ENCODE results near the gene CMYA5. TPM values are rescaled to one million over a fixed set of nuclear protein-coding genes. Genes with fewer than 3 reads are reported as not detected.

Gene CMYA5
- total RNA-seq (2022; extraction: Qiagen RNA extraction; ENCODE audit: low read depth), result 0.07 to 0.17 TPM (median 0.13 TPM) in 5 replicates

DNA sequence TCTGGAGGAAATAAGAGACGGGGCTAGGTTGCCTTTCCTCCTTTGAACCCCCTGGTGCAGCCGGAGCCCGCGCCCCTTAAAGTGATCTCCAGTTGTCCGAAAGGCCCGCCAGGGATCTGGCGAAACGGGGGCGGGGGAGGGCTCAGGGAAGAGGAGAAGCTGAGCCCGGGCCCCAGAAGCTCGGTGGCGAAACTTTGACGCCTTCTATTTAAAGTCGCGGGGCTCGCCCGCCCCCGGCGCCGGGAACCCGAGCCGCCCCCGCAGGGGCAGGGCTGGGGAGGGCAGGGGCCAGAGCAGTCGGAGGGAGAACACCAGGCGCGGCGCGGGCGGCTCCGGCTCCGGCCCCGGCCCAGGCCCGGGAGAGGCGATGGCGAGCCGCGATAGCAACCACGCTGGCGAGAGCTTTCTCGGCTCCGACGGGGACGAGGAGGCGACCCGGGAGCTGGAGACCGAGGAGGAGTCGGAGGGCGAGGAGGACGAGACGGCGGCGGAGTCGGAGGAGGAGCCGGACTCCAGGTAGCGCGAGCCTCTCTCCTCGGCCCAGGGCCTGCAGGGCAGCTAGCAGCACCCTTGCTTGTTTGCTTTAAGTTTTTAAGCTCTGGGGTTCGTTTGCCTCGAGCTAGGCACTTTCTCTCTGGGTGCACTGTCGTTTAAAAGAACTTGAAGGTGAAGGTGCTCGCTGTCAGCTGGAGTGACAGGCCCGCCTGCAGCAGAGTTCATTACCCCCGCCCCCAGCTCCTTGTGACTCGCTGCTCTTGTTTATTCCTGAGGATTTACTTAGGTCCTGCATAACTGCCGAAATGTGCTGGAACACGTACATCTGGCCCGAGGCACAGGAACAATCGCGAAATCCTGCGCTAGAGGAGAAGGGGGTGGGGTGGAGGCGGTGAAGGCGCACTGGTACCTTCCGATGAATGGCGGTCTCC lies at the start of gene CMYA5:
Gene CMYA5 (plus strand): TSS at position 296 of the 926 bp plus-strand sequence. CDS start 72 bp downstream, at position 368.

Other genes starting within 250 kb of the CMYA5 start
- gene HOMER1, start 175.7 kb upstream of the CMYA5 start, total RNA-seq (2022; extraction: Qiagen RNA extraction; ENCODE audit: low read depth), result 4.5 to 10.2 TPM (median 6.7 TPM) in 5 replicates
- 16.3 to 23.5 TPM (median 20.5 TPM) in 5 replicates for gene TENT2, start 77.4 kb upstream of the CMYA5 start, total RNA-seq (2022; extraction: Qiagen RNA extraction; ENCODE audit: low read depth)